Stomach (tissue), 4 donors: ENCODE measurements around the gene PXYLP1.

Experiments used
- CTCF ChIP-seq, 7 experiments: fragments of 450-650 bp in 4 of 7; fragments of 200-600 bp in 3 of 7; sonication (generic) in 3 of 7; IDR thresholded peaks; one replicate each; pipeline ENCODE4 v1.5.1; 2016 to 2019; ENCODE audit warnings: antibody characterized with exemption in 7 of 7, control low read depth in 2 of 7, mild to moderate bottlenecking in 1 of 7
- EP300 ChIP-seq: sonication (generic); formaldehyde crosslinking; IDR thresholded peaks from one replicate; pipeline ENCODE4 v1.6.1; 2017; ENCODE audit warnings: antibody characterized with exemption
- POLR2A ChIP-seq, 4 donors: fragments of 450-650 bp; IDR thresholded peaks; one replicate each; pipeline ENCODE4 v1.6.1; 2016; ENCODE audit warnings: antibody characterized with exemption in 4 of 4, control low read depth in 2 of 4, mild to moderate bottlenecking in 1 of 4, moderate library complexity in 1 of 4
- POLR2AphosphoS5 ChIP-seq, 3 donors: sonication (generic); formaldehyde crosslinking; IDR thresholded peaks; one replicate each; pipeline ENCODE4 v1.6.1; 2016; ENCODE audit warnings: antibody characterized with exemption in 3 of 3

- TF ChIP-seq CTCF (IDR thresholded peaks at IDR 0.05) (no peak), POLR2A (IDR thresholded peaks at IDR 0.05) (no peak), POLR2AphosphoS5 (IDR thresholded peaks at IDR 0.05) (no peak), EP300 (no peak)
These were observed 63.2 kb downstream of the PXYLP1 start for GRCh38 chr3:141294848-141295247.
